PC-9 (cell line): ENCODE measurements around the gene SLC25A26. TPM values are rescaled to one million over a fixed set of nuclear protein-coding genes. Genes with fewer than 3 reads are reported as not detected.

Experiments used
- BruUV-seq: library from RNA; stranded (reverse); fragments of 400-500 nt; replicated peaks from 2 replicates; lab custom pipeline; 2021; lab: Mats Ljungman, UMichigan
- CTCF ChIA-PET: fragments of 300-600 bp; sonication (Branson Sonifier 250); formaldehyde crosslinking; loops from one replicate; lab custom pipeline; 2022; ENCODE audit warnings: antibody characterized with exemption; lab: Charles Lee
- POLR2A ChIA-PET: fragments of 300-600 bp; sonication (Branson Sonifier 250); formaldehyde crosslinking; loops from one replicate; lab custom pipeline; 2022; ENCODE audit warnings: antibody characterized with exemption; ENCODE audit not compliant: unreplicated experiment; lab: Charles Lee
- DNase-seq, 2 experiments: peaks; one replicate each; pipeline versions ENCODE4 v3.0.0 to v3.0.0-alpha.2; 2015 to 2022; ENCODE audit warnings: mixed read lengths in 1 of 2
- H2AFZ ChIP-seq: fragments of 200-600 bp; sonication (generic); 2 replicates; pipeline ENCODE4 v1.8.1; 2017; ENCODE audit warnings: antibody characterized with exemption
- H3F3A ChIP-seq: fragments of 200-600 bp; sonication (generic); 2 replicates; pipeline ENCODE4 v1.8.1; 2017; ENCODE audit warnings: antibody characterized with exemption, mild to moderate bottlenecking, low read depth; ENCODE audit not compliant: insufficient read depth
- H3K27ac ChIP-seq: fragments of 200-600 bp; sonication (generic); 2 replicates; pipeline ENCODE4 v1.6.1; 2016; ENCODE audit warnings: mixed run types
- H3K27me3 ChIP-seq: fragments of 200-600 bp; sonication (generic); 2 replicates; pipeline ENCODE4 v1.6.1; 2016; ENCODE audit warnings: low read depth, mixed run types; ENCODE audit not compliant: insufficient read depth
- H3K36me3 ChIP-seq: fragments of 200-600 bp; sonication (generic); 2 replicates; pipeline ENCODE4 v1.6.1; 2016; ENCODE audit warnings: low read depth, mixed run types
- H3K4me1 ChIP-seq: fragments of 200-600 bp; sonication (generic); replicated peaks from 2 replicates; pipeline ENCODE4 v1.6.1; 2016; ENCODE audit warnings: mixed run types; ENCODE audit not compliant: insufficient read depth
- H3K4me2 ChIP-seq: fragments of 200-600 bp; sonication (generic); 2 replicates; pipeline ENCODE4 v1.6.1; 2017; ENCODE audit warnings: mixed run types
- H3K4me3 ChIP-seq: fragments of 200-600 bp; sonication (generic); 2 replicates; pipeline ENCODE4 v1.6.1; 2016; ENCODE audit warnings: mixed run types
- H3K79me2 ChIP-seq: fragments of 200-600 bp; sonication (generic); 2 replicates; pipeline ENCODE4 v1.6.1; 2017; ENCODE audit warnings: low read depth, mixed run types
- H3K9me2 ChIP-seq: fragments of 200-600 bp; sonication (generic); 2 replicates; pipeline ENCODE4 v1.8.1; 2017; ENCODE audit warnings: mild to moderate bottlenecking; ENCODE audit not compliant: insufficient read depth
- H3K9me3 ChIP-seq: fragments of 200-600 bp; sonication (generic); 2 replicates; pipeline ENCODE4 v1.8.1; 2016; ENCODE audit warnings: low read depth; ENCODE audit not compliant: insufficient read depth
- H4K20me1 ChIP-seq: fragments of 200-600 bp; sonication (generic); 2 replicates; pipeline ENCODE4 v1.8.1; 2017; ENCODE audit not compliant: insufficient read depth
- EZH2 ChIP-seq: fragments of 200-600 bp; sonication (generic); IDR thresholded peaks from 2 replicates; pipeline ENCODE4 v1.8.0; 2017; ENCODE audit warnings: antibody characterized with exemption, low read depth
- intact Hi-C: fragments of 100-400 bp; cut with micrococcal nuclease; formaldehyde crosslinking; loops from one replicate; pipeline ENCODE4 v1.10.0; 2022; ENCODE audit not compliant: unreplicated experiment
- total RNA-seq: library from RNA; stranded (reverse); gene quantifications from 2 replicates; pipeline ENCODE4 v1.2.3, GENCODE V29; 2021
- TF ChIP-seq, protein P1 (sequence below): fragments of 200-600 bp; sonication (generic); conservative IDR thresholded peaks from 2 replicates; pipeline ENCODE4 v1.6.1; 2017; ENCODE audit warnings: mixed run types, antibody characterized with exemption, mild to moderate bottlenecking, moderate library complexity

SLC25A26 gene
- total RNA-seq, 1 experiment from 2014 or later = 20.8 TPM

GRCh38 chr3:66312039-66312438, 91.2 kb downstream of the SLC25A26 start:
- Histone ChIP-seq H3K9me3 (no peaks in the 10 kb centered on the region), H3K9me2 (no peaks in the 10 kb centered on the region), H3K79me2 (no peaks in the 10 kb centered on the region), H3K4me1 (no peaks in the 10 kb centered on the region), H3K4me3 (no peak overlapping the region), H2AFZ (no peak overlapping the region), H4K20me1 (no peaks in the 10 kb centered on the region), H3K27ac (no peak overlapping the region), H3K27me3 (no peaks in the 10 kb centered on the region), H3F3A (no peaks in the 10 kb centered on the region), H3K36me3 (no peaks in the 10 kb centered on the region), H3K4me2 (no peak overlapping the region)
- TF ChIP-seq, protein P1, sequence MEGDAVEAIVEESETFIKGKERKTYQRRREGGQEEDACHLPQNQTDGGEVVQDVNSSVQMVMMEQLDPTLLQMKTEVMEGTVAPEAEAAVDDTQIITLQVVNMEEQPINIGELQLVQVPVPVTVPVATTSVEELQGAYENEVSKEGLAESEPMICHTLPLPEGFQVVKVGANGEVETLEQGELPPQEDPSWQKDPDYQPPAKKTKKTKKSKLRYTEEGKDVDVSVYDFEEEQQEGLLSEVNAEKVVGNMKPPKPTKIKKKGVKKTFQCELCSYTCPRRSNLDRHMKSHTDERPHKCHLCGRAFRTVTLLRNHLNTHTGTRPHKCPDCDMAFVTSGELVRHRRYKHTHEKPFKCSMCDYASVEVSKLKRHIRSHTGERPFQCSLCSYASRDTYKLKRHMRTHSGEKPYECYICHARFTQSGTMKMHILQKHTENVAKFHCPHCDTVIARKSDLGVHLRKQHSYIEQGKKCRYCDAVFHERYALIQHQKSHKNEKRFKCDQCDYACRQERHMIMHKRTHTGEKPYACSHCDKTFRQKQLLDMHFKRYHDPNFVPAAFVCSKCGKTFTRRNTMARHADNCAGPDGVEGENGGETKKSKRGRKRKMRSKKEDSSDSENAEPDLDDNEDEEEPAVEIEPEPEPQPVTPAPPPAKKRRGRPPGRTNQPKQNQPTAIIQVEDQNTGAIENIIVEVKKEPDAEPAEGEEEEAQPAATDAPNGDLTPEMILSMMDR = no peak
- no peak for TF ChIP-seq EZH2
- ChIA-PET POLR2A (no interaction called here), CTCF (no interaction called here)
- DNase-seq = no peak
- BruUV-seq = no TSS peak
- intact Hi-C loops = no loop called here

DNA sequence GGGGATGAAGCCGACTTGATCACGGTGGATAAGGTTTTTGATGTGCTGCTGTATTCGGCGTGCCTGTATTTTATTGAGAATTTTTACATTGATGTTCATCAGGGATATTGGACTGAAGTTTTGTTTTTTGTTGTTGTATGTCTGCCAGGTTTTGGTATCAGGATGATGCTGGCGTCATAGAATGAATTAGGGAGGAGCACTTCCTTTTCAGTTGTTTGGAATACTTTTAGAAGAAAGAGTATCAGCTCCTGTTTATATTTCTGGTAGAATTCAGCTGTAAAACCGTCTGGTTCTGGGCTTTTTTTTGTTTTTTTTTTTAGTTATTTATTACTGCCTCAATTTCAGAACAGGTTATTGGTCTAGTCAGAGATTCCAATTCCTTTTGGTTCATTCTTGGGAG, 93.7 kb downstream of the SLC25A26 start:
- no peak for TF ChIP-seq EZH2
- TF ChIP-seq, protein P1 = no peak
- H2AFZ ChIP-seq = no peak overlapping the region
- POLR2A ChIA-PET = no interaction called here
- DNase-seq = no peak
- no peak overlapping the region for H3K27ac ChIP-seq
- no peaks in the 10 kb centered on the region for H3K9me3 ChIP-seq
- H3K36me3 ChIP-seq = no peaks in the 10 kb centered on the region
- no peak overlapping the region for H3K4me3 ChIP-seq
- H3K9me2 ChIP-seq = no peaks in the 10 kb centered on the region
- no peaks in the 10 kb centered on the region for H3K79me2 ChIP-seq
- H4K20me1 ChIP-seq = no peaks in the 10 kb centered on the region
- no TSS peak for BruUV-seq
- H3F3A ChIP-seq = no peaks in the 10 kb centered on the region
- H3K27me3 ChIP-seq = no peaks in the 10 kb centered on the region
- CTCF ChIA-PET = no interaction called here
- H3K4me1 ChIP-seq = no peaks in the 10 kb centered on the region
- H3K4me2 ChIP-seq = no peak overlapping the region
- intact Hi-C loops = no loop called here

GRCh38 chr3:66317750-66318376, 97.1 kb downstream of the SLC25A26 start:
- ChIA-PET CTCF (no interaction called here), POLR2A (no interaction called here)
- Histone ChIP-seq H3K36me3 (no peaks in the 10 kb centered on the region), H3K9me3 (no peaks in the 10 kb centered on the region), H3K9me2 (no peaks in the 10 kb centered on the region), H3K4me1 (no peaks in the 10 kb centered on the region), H3K27ac (no peak overlapping the region), H3K27me3 (no peaks in the 10 kb centered on the region), H3F3A (no peaks in the 10 kb centered on the region), H3K79me2 (no peaks in the 10 kb centered on the region), H3K4me3 (no peak overlapping the region), H3K4me2 (no peak overlapping the region), H4K20me1 (no peaks in the 10 kb centered on the region), H2AFZ (no peak overlapping the region)
- TF ChIP-seq, protein P1 = no peak
- no peak for TF ChIP-seq EZH2
- no peak for DNase-seq
- intact Hi-C loops = no loop called here
- BruUV-seq = no TSS peak
